Chondrocyte (in vitro differentiated cells): ENCODE results near the gene ISG15. TPM values are rescaled to one million over a fixed set of nuclear protein-coding genes. Genes with fewer than 3 reads are reported as not detected.

Experiments
- DNase-seq: peaks from one replicate; pipeline ENCODE4 v3.0.0; 2021; ENCODE audit warnings: mixed read lengths, low spot score
- H3K27ac Mint-ChIP-seq: one replicate; pipeline ENCODE4 v1.8.0; 2021; ENCODE audit warnings: mild to moderate bottlenecking, moderate library complexity, mixed read lengths; ENCODE audit not compliant: unreplicated experiment
- H3K27me3 Mint-ChIP-seq: 2 replicates; pipeline ENCODE4 v1.8.0; 2021; ENCODE audit warnings: low read depth, mixed read lengths
- H3K36me3 Mint-ChIP-seq: 2 replicates; pipeline ENCODE4 v1.8.0; 2021; ENCODE audit warnings: low read depth, mixed read lengths
- H3K4me1 Mint-ChIP-seq: 2 replicates; pipeline ENCODE4 v1.8.0; 2021; ENCODE audit warnings: low read depth, mild to moderate bottlenecking, mixed read lengths
- H3K4me3 Mint-ChIP-seq: one replicate; pipeline ENCODE4 v1.8.0; 2021; ENCODE audit warnings: mild to moderate bottlenecking, moderate library complexity, mixed read lengths; ENCODE audit not compliant: unreplicated experiment
- H3K9me3 Mint-ChIP-seq: 2 replicates; pipeline ENCODE4 v1.8.0; 2021; ENCODE audit warnings: low read depth, mixed read lengths
- CTCF ChIP-seq: fragments of 200-600 bp; sonication (generic); IDR thresholded peaks from 2 replicates; pipeline ENCODE4 v1.5.0; 2021; ENCODE audit warnings: antibody characterized with exemption, mild to moderate bottlenecking, moderate library complexity
- total RNA-seq: library from RNA; stranded (reverse); gene quantifications from 3 replicates; pipeline ENCODE4 v1.2.1, GENCODE V29; 2021

The ISG15 gene
- total RNA-seq, 1 donor from 2014 or later, result 42.2 TPM

GRCh38 chr1:1047407-1047806 is 34.1 kb downstream of the ISG15 start:
- H3K4me1 Mint-ChIP-seq, result no peaks in the 10 kb centered on the region
- H3K9me3 Mint-ChIP-seq, result no peaks in the 10 kb centered on the region
- H3K27ac Mint-ChIP-seq, result no peak overlapping the region
- peaks cover 19% of the 10 kb centered on the region for H3K36me3 Mint-ChIP-seq
- no peak for DNase-seq
- no peak for TF ChIP-seq CTCF
- H3K27me3 Mint-ChIP-seq, result no peaks in the 10 kb centered on the region
- no peak overlapping the region for H3K4me3 Mint-ChIP-seq

GRCh38 chr1:1047963-1048362 is 34.7 kb downstream of the ISG15 start:
- no peaks in the 10 kb centered on the region for H3K4me1 Mint-ChIP-seq
- H3K36me3 Mint-ChIP-seq, result peaks cover 23% of the 10 kb centered on the region
- H3K9me3 Mint-ChIP-seq, result no peaks in the 10 kb centered on the region
- H3K27me3 Mint-ChIP-seq, result no peaks in the 10 kb centered on the region
- no peak for TF ChIP-seq CTCF
- no peak overlapping the region for H3K27ac Mint-ChIP-seq
- H3K4me3 Mint-ChIP-seq, result no peak overlapping the region
- DNase-seq, result no peak

GRCh38 chr1:1048765-1049164 is 35.5 kb downstream of the ISG15 start:
- Mint-ChIP-seq H3K4me3 (no peak overlapping the region), H3K27ac (no peak overlapping the region), H3K9me3 (no peaks in the 10 kb centered on the region), H3K27me3 (no peaks in the 10 kb centered on the region), H3K4me1 (no peaks in the 10 kb centered on the region), H3K36me3 (peaks cover 22% of the 10 kb centered on the region)
- no peak for TF ChIP-seq CTCF
- no peak for DNase-seq

- peaks cover 21% of the 10 kb centered on the region for H3K36me3 Mint-ChIP-seq
- no peaks in the 10 kb centered on the region for H3K4me1 Mint-ChIP-seq
- H3K4me3 Mint-ChIP-seq, result no peak overlapping the region
- no peaks in the 10 kb centered on the region for H3K9me3 Mint-ChIP-seq
- no peak for DNase-seq
- H3K27ac Mint-ChIP-seq, result no peak overlapping the region
- TF ChIP-seq CTCF, result no peak
- H3K27me3 Mint-ChIP-seq, result no peaks in the 10 kb centered on the region
Measured at GRCh38 chr1:1049318-1050165, 36.2 kb downstream of the ISG15 start.

- no peaks in the 10 kb centered on the region for H3K9me3 Mint-ChIP-seq
- no peak overlapping the region for H3K4me3 Mint-ChIP-seq
- H3K27me3 Mint-ChIP-seq, result no peaks in the 10 kb centered on the region
- TF ChIP-seq CTCF, result no peak
- no peaks in the 10 kb centered on the region for H3K4me1 Mint-ChIP-seq
- H3K27ac Mint-ChIP-seq, result no peak overlapping the region
- DNase-seq, result no peak
- H3K36me3 Mint-ChIP-seq, result peaks cover 17% of the 10 kb centered on the region
Measured at GRCh38 chr1:1050577-1051052, 37.3 kb downstream of the ISG15 start.
